ENCODE data around the gene CCR5.

The CCR5 gene

DNA sequence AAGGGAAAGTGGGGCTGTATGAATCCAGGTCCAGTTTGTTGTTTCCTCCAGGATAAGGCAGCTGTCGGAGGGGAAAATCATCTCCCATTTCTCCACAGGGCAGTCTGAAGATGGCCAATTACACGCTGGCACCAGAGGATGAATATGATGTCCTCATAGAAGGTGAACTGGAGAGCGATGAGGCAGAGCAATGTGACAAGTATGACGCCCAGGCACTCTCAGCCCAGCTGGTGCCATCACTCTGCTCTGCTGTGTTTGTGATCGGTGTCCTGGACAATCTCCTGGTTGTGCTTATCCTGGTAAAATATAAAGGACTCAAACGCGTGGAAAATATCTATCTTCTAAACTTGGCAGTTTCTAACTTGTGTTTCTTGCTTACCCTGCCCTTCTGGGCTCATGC is 37.2 kb downstream of the CCR5 start:
- DNase-seq (ENCODE audit: low read depth, low spot score) = no peak

DNA sequence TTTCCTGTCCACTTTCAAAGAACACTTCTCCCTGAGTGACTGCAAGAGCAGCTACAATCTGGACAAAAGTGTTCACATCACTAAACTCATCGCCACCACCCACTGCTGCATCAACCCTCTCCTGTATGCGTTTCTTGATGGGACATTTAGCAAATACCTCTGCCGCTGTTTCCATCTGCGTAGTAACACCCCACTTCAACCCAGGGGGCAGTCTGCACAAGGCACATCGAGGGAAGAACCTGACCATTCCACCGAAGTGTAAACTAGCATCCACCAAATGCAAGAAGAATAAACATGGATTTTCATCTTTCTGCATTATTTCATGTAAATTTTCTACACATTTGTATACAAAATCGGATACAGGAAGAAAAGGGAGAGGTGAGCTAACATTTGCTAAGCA is 38.1 kb downstream of the CCR5 start:
- DNase-seq (ENCODE audit: low read depth, low spot score) = no peak

DNA sequence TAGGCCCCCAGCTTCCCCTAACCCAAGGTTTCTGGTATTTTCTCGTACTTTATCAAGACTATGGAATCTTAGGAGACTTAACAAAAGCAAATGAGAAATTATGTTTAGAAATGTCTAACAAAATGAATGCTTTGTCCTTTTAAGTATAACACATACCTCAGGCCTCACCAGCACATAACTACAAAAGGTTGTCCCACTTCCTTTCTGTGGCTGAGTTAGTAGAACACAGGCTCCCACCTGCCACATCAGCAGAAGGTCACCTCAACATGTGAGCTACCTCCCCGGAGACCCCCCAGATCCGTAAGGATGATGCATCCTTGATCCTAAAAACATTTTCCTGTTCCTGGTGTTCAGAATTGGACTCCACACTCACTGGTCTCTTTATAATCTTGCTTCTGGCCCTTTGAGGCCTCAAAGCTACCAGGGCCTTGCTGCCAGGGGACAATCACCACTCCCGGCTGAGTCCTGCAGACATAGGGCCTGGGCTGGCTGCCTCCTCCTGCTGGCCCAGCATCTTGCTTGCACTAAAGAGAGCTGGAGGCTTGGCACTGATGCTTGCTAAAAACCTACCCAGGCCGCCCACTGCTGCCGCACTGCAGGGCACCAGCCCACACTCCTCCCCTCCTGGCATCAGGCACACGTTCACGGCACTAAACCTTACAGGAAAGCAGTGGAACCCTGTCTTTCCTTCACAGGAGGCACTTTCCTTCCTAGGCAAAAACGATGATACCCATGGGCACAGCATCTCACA is 39.2 kb downstream of the CCR5 start:
- DNase-seq (ENCODE audit: low read depth, low spot score) = no peak

- DNase-seq (ENCODE audit: low read depth, low spot score) = no peak
These were observed 39.9 kb downstream of the CCR5 start for GRCh38 chr3:46410669-46411068.

- DNase-seq (ENCODE audit: low read depth, low spot score) = no peak
These were observed 40.5 kb downstream of the CCR5 start for GRCh38 chr3:46411271-46411670.

DNA sequence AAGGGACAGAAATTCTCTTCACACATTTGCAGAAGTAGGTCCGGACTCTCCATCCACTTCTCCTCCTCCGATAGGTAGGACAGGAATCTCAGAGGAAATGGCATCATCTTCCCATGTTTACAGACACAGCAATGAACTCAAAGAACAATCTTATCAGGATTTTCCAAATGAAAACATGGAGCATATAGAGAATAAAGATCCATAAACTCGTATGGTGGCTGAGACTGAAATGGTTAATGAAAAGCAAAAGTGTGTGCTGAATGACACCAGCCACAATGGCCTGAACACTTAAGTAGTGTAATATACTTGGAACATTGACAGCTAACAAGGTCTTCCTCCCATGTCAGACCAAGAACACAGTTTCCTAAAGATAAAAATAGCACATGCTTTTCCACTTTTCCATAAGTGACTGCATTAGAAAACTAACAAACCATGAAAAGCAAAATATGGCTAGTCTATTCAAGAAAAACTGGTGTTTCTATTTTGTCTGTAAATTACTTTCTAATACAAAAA is 42.1 kb downstream of the CCR5 start:
- no peak for DNase-seq (ENCODE audit: low read depth, low spot score)

GRCh38 chr3:46413951-46414350 is 43.2 kb downstream of the CCR5 start:
- DNase-seq (ENCODE audit: low read depth, low spot score) = no peak

DNA sequence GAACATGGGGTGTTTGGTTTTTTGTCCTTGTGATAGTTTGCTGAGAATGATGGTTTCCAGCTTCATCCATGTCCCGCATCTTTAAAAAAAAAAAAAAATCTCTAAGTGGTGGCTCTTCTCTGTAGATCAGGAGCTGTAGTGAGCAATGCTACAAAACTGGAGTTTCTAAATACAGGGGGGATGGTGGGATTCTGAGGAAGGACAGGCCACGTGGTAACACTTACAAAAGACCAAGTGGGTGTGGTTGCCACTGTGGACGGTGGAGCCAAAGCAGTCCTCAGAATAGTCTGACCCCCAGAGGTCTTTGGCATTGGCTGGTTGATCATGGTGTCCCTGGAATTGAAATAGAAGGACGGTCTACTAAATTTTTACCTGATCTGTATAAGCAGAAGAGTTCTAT is 44.0 kb downstream of the CCR5 start:
- no peak for DNase-seq (ENCODE audit: low read depth, low spot score)

DNA sequence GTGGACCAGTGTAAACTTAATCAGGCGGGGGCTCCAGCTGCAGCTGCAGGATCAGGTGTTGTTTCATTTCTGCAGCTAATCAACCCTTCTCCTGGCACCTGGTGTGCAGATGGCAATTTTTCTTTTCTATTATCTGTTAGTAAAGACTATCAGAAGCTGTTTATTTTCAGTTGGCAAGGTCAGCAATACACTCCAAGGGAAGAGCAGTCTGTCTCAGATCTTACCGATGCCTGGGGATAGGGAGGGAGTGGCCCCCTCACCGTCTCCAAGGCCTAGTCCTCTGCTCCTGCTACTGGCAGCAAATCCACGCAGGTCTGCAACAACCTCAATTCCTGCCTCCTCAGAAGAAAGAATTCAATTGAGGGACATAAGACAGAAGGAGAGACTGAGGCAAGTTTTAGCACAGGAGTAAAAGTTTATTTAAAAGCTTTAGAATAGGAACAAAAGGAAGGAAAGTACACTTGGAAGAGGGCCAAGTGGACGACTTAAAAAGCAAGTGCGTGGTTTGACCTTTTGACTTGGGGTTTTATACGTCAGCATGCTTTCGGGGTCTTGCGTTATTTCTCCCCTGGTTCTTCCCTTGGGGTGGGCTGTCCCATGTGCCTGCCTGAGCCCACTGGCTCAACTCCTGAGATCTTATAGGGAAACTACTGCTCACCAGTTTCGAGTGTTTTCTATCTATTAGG is 45.5 kb downstream of the CCR5 start:
- DNase-seq (ENCODE audit: low read depth, low spot score) = no peak

DNA sequence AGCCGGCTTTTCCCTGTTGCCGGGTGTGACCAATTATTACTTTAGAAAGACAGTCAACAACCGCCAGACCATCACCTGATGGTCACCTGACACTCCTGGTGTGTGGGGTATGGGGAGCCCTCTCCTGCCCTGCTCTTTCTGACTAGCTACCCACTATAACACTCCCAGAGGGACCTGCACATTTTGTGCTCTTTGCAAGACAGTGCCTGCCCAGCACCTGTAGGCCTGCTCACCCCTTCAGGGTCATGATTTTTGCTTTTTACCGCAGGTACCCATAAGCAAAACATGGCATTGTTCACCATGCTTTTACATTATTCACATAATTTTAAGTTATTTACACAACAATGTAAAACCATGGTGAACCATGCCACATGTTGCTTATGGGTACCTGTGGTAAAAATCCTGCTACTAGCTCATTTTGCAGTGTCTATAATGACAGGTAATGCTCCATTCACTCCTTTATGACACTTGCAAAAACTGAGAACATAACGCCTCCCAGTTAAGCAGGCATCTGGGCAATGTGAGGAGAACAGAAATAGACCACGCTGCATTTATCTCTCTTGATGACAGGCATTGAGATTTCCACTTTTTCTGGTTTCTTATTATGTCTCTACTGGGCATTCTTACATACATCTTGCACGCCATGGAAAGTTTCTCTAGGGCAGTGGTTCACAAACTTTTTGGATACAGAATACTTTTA is 46.2 kb downstream of the CCR5 start:
- DNase-seq (ENCODE audit: low read depth, low spot score) = no peak

DNA sequence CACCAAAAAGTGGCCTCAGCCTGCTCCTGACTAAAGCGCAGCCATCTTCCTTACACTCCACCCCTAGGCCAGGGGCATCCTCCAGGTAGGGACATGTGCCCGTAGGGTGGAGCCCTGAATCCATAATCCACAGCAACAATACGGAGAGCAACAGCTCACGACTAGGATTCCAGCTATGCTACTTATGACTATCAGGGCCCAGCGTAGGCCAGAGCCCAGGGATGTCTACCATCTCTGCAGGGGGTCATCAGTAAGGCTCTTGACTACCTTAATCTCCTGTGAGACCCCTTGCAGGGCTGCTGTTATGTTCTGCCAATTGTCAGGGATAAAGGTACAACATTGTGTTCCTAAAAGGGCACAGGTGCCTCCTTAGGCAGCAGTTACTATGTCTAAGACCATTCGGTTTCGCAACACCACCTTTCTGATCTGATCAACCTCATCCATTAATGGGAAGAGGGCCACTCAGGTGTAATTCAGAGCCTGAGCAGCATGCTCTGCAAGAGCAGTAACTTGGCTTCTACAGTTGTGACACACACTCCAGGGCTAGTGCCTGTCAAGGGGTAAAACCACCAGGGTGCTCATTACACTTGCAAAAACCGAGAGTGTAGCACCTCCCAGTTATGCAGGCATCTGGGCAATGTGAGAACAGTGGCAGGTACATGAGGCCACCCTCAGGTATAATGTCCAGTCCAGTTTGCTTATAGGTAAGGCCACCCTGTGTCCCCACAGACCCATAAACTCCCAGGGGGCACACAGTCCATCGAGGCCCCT is 47.3 kb downstream of the CCR5 start:
- DNase-seq (ENCODE audit: low read depth, low spot score) = no peak

DNA sequence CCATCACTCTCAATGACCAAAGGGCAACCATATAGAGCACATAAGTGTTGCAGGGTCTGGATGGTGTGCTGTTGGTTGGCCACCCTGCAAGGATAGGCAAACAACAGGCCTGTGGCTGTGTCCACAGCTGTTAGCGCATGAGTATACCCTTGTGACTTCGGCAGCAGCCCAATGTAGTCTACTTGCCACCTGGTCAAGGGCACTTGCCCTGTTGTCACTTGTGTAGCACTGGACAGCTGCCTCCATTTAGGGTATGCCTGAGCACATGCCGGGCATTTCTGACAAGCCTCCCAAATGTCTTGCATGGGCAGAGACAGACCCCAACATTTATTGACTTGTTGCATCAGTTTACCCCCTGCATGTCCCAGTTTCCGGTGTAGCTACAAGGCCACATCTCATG is 49.1 kb downstream of the CCR5 start:
- no peak for DNase-seq (ENCODE audit: low read depth, low spot score)

DNA sequence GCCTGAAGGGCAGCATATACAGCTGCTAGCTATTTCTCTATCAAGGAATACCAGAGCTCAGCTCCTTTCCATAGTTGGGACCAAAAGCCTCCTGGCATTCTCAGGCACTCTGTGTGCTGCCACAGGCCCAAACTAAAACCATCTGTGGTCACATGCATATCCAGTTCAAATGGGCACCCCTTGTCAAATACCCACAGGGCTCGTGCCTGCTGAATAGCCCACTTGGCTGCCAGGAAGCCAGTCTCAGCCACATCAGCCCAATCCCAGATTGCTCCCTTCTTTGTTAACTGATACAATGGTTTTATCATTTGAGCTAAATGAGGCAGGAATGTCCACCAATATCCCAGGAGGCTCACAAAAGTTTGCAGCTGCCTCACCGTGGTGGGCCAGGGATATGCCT is 50.2 kb downstream of the CCR5 start:
- no peak for DNase-seq (ENCODE audit: low read depth, low spot score)

- no peak for DNase-seq (ENCODE audit: low read depth, low spot score)
These were observed 51.9 kb downstream of the CCR5 start for GRCh38 chr3:46422617-46423016.

DNA sequence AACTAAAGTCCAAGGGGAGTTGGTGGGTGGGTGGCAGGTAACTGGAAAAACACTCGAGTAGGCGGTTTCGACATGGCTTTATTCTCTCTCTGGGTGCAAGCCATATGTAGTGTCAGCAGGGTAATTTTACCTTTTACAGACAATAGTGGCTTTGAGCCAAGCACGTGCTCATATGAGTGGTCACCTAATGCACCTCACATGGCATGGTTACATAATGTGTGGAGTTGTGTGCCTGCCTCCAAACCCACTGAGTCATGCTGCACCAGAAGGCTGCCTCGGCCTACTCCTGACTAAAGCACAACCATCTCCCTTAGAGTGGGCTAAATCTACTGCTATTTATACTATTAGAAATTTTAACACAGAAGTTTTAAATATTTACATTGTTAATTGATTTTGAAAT is 52.8 kb downstream of the CCR5 start:
- DNase-seq (ENCODE audit: low read depth, low spot score) = no peak

All from ELF-1 (cell line).